Occipital lobe (tissue), 2 donors: Measurements from ENCODE around the gene NMNAT3. TPM values are rescaled to one million over a fixed set of nuclear protein-coding genes. Genes with fewer than 3 reads are reported as not detected.

ENCODE experiments used
- DNase-seq: peaks from one replicate; lab custom pipeline; 2025; lab: John Stamatoyannopoulos, UW
- total RNA-seq: library from RNA; depleted of rRNA; stranded (reverse); fragments of >200 nt; gene quantifications from one replicate; pipeline ENCODE4 v1.2.3, GENCODE V29; 2014

The NMNAT3 gene
- total RNA-seq, 1 donor from 2014 or later = 2.3 TPM

DNA sequence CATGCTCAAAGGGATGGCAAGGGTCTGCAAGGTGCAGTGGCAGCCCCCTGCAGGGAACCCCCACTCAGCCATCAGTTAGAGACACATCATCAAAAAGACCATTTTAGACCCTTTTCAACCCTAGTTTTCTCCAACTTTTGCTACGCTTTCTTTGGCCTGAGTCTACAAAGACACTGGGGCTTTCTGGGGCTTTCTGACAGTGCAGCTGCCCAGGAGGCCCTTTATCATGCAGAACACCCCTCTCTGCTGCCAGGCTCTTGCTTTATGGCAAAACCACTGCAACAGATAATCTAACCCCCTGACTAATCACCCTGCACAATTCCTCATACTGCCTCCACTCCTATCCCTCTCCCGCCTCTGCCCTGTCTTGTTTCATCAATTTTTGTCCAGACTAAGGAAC is 2.4 kb downstream of the NMNAT3 start:
- DNase-seq = no peak

- DNase-seq = no peak
These were observed 3.1 kb downstream of the NMNAT3 start for GRCh38 chr3:139674571-139675260.

DNA sequence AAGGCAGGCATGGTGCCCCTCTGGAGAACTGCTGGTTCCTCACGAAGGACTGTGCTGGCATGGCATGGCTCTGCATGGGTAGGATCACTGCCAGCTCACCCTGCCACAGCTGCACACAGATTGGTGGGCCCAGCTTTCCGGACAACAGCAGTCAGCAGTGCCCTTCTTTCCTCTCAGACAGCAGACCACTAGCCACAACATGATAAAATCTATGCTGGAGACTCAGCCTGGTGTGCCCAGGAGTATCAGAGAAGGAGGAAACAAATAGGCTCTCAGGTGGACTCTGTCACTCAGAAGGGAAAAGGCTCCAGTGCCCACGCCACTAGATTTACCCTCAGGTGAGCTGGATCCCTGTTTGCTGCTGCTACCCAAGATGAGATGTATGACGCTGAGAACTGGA is 4.9 kb downstream of the NMNAT3 start:
- no peak for DNase-seq

GRCh38 chr3:139671863-139672646 is 5.7 kb downstream of the NMNAT3 start:
- no peak for DNase-seq

- no peak for DNase-seq
These were observed 6.7 kb downstream of the NMNAT3 start for GRCh38 chr3:139671107-139671506.

GRCh38 chr3:139670196-139670595 is 7.6 kb downstream of the NMNAT3 start:
- DNase-seq = no peak

GRCh38 chr3:139668332-139668731 is 9.4 kb downstream of the NMNAT3 start:
- DNase-seq = no peak

- DNase-seq = no peak
These were observed 12.8 kb downstream of the NMNAT3 start for GRCh38 chr3:139664958-139665357.

DNA sequence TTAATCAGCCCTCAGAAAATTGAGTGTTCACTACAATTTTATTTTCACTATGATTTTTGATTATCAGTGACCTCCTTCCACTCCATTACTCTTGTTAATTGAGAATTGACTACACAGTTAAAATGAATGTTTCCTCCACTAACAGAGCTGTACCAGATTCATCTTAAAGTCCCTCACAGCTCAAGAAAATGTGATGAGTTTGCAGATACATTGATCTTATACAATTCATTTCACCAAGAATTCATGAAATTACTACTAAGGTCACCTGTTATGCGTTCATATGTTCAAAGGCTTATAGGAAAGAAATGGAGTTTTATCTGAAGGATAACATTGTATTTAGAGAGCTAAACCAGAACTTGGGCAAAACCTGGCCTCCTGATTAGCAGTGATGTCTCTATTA is 17.5 kb downstream of the NMNAT3 start:
- no peak for DNase-seq

DNA sequence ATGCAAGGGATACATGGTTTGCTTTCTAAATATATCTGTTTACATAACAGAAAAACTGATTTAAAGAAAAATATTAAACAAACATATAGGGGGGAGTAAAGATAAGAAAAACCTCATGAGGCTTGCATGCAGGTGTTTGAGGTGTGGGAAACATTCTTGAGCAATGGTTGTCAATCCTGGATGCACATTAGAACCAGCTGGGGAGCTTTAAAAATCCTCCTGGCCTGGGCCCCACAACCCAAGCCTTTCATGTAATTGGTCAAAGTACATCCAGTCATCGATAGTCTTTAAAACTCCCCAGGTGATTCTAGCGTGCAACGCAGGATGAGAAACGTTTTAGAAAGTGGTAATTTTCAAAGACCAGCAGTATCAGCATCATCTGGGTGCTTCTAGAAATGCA is 18.3 kb downstream of the NMNAT3 start:
- DNase-seq = no peak

DNA sequence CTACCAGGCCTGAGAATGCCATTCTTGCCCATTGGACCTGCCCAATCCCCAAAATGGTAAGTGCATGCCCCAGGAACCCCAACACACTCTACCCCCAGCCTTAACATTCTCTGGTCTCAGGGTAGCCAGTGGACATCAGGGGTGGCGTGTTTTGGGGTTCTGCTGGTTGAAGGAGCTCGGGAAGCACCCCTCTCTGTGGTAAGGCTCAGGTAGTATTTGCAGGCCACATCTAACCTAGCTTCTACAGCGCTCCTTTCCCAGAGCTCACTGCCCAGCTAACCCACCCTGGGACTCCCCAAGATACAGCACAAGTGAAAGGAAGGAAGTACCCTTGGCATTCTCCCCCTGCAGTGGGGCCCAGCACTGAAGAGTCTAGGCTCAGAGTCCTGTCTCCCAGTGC is 19.8 kb downstream of the NMNAT3 start:
- no peak for DNase-seq

- DNase-seq = no peak
These were observed 20.3 kb downstream of the NMNAT3 start for GRCh38 chr3:139657434-139657833.

- DNase-seq = no peak
These were observed 21.7 kb downstream of the NMNAT3 start for GRCh38 chr3:139655909-139656595.

DNA sequence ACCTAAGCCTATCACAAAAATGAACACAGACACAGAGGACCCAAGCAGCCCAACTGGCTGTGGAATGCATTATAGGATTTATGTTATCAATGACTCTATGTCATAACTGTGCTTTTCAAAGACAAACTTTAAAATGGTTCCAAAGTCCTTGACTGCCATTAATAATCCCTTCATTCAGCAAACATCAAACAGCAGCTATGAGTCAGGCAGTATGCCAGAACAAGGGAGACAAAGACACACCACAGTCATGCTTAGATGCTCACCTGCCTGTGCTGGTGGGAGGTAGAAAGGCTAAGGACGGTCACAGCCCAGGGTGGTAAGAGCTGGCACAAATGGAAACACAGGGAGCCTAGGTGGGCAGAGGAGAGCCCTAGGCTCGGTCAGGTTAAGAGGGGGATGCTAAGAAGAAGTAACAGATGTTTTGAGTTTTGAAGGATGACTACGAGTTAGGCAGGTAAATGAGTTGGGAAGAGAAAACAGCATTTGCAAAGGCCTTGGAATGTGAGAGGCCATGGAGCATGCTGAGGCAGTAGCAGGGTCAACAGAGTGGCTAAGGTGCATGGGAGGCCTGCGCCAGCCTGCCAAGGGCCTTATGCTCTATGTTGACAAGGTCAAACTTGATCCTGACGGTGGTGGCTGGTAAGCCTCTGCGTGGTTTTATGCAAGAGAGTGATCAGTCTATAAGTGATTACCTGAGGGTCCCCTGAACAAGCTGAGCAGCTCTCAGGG is 23.0 kb downstream of the NMNAT3 start:
- DNase-seq = no peak

DNA sequence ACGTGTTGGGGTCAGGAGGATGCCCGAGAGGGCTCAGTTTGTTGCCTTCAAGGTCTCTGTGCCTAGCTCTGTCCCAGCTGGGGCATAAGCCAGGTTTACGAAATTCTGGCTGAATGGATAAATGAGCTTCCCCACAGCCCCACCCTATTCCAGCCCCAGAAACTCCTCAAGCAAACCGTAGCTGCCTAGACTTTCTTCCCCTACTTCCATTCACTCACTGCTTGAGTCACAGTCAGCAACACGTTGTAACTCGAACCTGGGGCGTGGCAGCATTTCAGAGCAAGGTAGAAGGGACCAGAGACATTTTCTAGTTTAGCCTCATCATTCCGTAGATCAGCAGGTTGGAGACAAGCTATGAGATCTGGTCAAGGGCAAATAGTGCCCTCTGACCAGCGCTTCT is 24.2 kb downstream of the NMNAT3 start:
- DNase-seq = no peak

GRCh38 chr3:139652561-139652960 is 25.2 kb downstream of the NMNAT3 start:
- DNase-seq = no peak

- DNase-seq = no peak
These were observed 29.8 kb downstream of the NMNAT3 start for GRCh38 chr3:139647866-139648435.

- DNase-seq = no peak
These were observed 31.3 kb downstream of the NMNAT3 start for GRCh38 chr3:139646512-139646911.

DNA sequence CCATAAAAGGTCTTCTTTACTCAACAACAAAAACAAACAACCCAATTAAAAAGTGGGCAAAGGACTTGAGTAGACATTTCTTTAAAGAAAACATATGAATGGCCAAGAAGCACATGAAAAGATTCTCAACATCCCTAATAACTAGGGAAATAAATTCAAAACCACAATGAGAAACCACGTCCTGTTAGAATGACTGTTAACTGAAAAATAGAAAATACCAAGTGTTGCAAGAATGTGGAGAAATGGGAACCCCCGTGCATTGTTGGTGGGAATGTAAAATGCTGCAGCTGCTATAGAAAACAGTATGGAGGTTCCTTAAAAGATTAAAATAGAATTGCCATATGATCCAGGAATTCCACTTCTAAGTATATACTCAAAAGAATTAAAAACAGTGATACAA is 34.8 kb downstream of the NMNAT3 start:
- DNase-seq = no peak

- DNase-seq = no peak
These were observed 37.3 kb downstream of the NMNAT3 start for GRCh38 chr3:139640456-139640855.

- no peak for DNase-seq
These were observed 38.1 kb downstream of the NMNAT3 start for GRCh38 chr3:139639662-139640061.
